Adrenal gland (tissue), 12 donors: ENCODE data around the gene FLRT1. TPM values are rescaled to one million over a fixed set of nuclear protein-coding genes. Genes with fewer than 3 reads are reported as not detected.

Experiments
- DNase-seq, 7 donors: peaks; one replicate each; pipeline ENCODE4 v3.0.0-alpha.2; 2019 to 2020
- H3K27ac ChIP-seq, 5 donors: fragments of 200-600 bp; sonication (generic) in 4 of 5; 1 replicate in 3 of 5; 2 replicates in 2 of 5; pipeline versions ENCODE4 v1.5.1 to v1.8.0; 2016 to 2020; ENCODE audit warnings: mild to moderate bottlenecking in 1 of 5
- H3K27me3 ChIP-seq: fragments of 200-600 bp; 2 replicates; pipeline ENCODE4 v1.8.0; 2021
- H3K36me3 ChIP-seq, 2 donors: fragments of 200-600 bp; replicated peaks in 1 of 2; 1 replicate in 1 of 2; 2 replicates in 1 of 2; pipeline versions ENCODE4 v1.5.1 to v1.8.0; 2018 to 2022
- H3K4me1 ChIP-seq, 2 donors: fragments of 200-600 bp; replicated peaks in 1 of 2; 1 replicate in 1 of 2; 2 replicates in 1 of 2; pipeline versions ENCODE4 v1.5.1 to v1.8.0; 2018 to 2021
- H3K4me3 ChIP-seq, 4 donors: fragments of 200-600 bp; sonication (generic) in 3 of 4; one replicate each; pipeline ENCODE4 v1.5.1; 2016 to 2018
- H3K9me3 ChIP-seq, 3 donors: fragments of 200-600 bp; sonication (generic) in 1 of 3; replicated peaks in 1 of 3; 1 replicate in 2 of 3; 2 replicates in 1 of 3; pipeline versions ENCODE4 v1.5.1 to v1.8.0; 2016 to 2021
- POLR2A ChIP-seq, 2 donors: fragments of 450-650 bp; IDR thresholded peaks; one replicate each; pipeline ENCODE4 v1.6.1; 2017; ENCODE audit warnings: antibody characterized with exemption in 2 of 2, mild to moderate bottlenecking in 2 of 2, moderate library complexity in 1 of 2
- WGBS, 4 donors: extraction: QIAGEN DNeasy Blood & Tissue Kit in 2 of 4; methylation state at CpG; one replicate each; pipeline versions ENCODE4 v1.1.5 to v1.1.7; 2013 to 2017; 5-methylcytosine and 5-hydroxymethylcytosine counted together
- intact Hi-C, 2 donors: fragments of 100-400 bp; cut with DNase I; formaldehyde crosslinking; loops; one replicate each; pipeline versions ENCODE4 v1.14.1 to v1.15.0; 2022 to 2023
- polyA plus RNA-seq, 3 donors: library from polyadenylated mRNA; stranded (reverse); fragments of 200-250 nt in 2 of 3; fragments of 350-450 nt in 1 of 3; fragmentation: Illumina TruSeq in 1 of 3; extraction: RNeasy Lipid Tissue Mini Kit (QIAGEN cat#74804) in 1 of 3; gene quantifications; one replicate each; pipeline ENCODE4 v1.2.3, GENCODE V29; 2013 to 2014
- total RNA-seq, 9 donors: library from RNA; depleted of rRNA in 4 of 9; stranded (reverse); fragments of >200 nt in 4 of 9; fragments of 120-200 nt in 1 of 9; fragmentation: NEBNext Ultra II Directional in 1 of 9; extraction: Animal tissue kit (Norgen Biotek cat#: 25700) in 1 of 9; gene quantifications; one replicate each; pipeline versions ENCODE4 v1.1.0 to v1.2.4, GENCODE V29; 2013 to 2023
- TF ChIP-seq, protein P1 (sequence below), 6 experiments: fragments of 450-650 bp in 4 of 6; fragments of 200-600 bp in 2 of 6; sonication (generic) in 1 of 6; IDR thresholded peaks; 1 replicate in 5 of 6; 2 replicates in 1 of 6; pipeline versions ENCODE4 v1.5.1 to v1.8.0; 2016 to 2021; ENCODE audit warnings: antibody characterized with exemption in 6 of 6, mild to moderate bottlenecking in 2 of 6, moderate library complexity in 1 of 6
- donor health status: healthy with polysubstance abuse.
- donor health status: Bipolar disorder and iron deficiency.
- donor health status: DM: yes; HTN: yes; CAD: no.
- donor health status: DM: no; HTN: no; CAD: no.
- donor health status: DM: no; HTN: no; CAD: no.
- donor health status: DM: yes; HTN: yes; CAD: no.

The FLRT1 gene
- total and polyA plus RNA-seq, 12 donors: 0.33 to 11.1 (median 3.2) TPM; not detected in 4

- DNase-seq: no peak
- intact Hi-C loops: no loop called here
- WGBS, 4 donors: 78 to 90% (median 89%) methylated on average over 2 to 12 of the region's 12 CpGs
- no peaks in the 10 kb centered on the region for H3K36me3 ChIP-seq
- H3K27me3 ChIP-seq: no peaks in the 10 kb centered on the region
- H3K9me3 ChIP-seq: no peaks in the 10 kb centered on the region
- no peak for TF ChIP-seq POLR2A (IDR thresholded peaks at IDR 0.05)
- TF ChIP-seq, protein P1, sequence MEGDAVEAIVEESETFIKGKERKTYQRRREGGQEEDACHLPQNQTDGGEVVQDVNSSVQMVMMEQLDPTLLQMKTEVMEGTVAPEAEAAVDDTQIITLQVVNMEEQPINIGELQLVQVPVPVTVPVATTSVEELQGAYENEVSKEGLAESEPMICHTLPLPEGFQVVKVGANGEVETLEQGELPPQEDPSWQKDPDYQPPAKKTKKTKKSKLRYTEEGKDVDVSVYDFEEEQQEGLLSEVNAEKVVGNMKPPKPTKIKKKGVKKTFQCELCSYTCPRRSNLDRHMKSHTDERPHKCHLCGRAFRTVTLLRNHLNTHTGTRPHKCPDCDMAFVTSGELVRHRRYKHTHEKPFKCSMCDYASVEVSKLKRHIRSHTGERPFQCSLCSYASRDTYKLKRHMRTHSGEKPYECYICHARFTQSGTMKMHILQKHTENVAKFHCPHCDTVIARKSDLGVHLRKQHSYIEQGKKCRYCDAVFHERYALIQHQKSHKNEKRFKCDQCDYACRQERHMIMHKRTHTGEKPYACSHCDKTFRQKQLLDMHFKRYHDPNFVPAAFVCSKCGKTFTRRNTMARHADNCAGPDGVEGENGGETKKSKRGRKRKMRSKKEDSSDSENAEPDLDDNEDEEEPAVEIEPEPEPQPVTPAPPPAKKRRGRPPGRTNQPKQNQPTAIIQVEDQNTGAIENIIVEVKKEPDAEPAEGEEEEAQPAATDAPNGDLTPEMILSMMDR (IDR thresholded peaks at IDR 0.05): no peak
- no peak overlapping the region for H3K4me3 ChIP-seq
- H3K4me1 ChIP-seq: no peaks in the 10 kb centered on the region
- peak overlapping the region in 1 of 5 donors; percentile 41 for H3K27ac ChIP-seq
These were observed 41.9 kb downstream of the FLRT1 start for GRCh38 chr11:64077607-64078006.

- TF ChIP-seq POLR2A (IDR thresholded peaks at IDR 0.05): no peak
- TF ChIP-seq, protein P1 (IDR thresholded peaks at IDR 0.05): no peak
- H3K9me3 ChIP-seq: no peaks in the 10 kb centered on the region
- no peaks in the 10 kb centered on the region for H3K36me3 ChIP-seq
- no peak overlapping the region for H3K4me3 ChIP-seq
- H3K27ac ChIP-seq: no peak overlapping the region
- WGBS, 4 donors: 69 to 88% (median 77%) methylated on average over 10 to 11 of the region's 11 CpGs
- intact Hi-C loops: no loop called here
- no peaks in the 10 kb centered on the region for H3K4me1 ChIP-seq
- peak in 1 of 7 donors; percentile 79 for DNase-seq
- no peaks in the 10 kb centered on the region for H3K27me3 ChIP-seq
These were observed 42.6 kb downstream of the FLRT1 start for GRCh38 chr11:64078284-64078683.

GRCh38 chr11:64078905-64079304 lies 43.2 kb downstream of the FLRT1 start:
- 77 to 89% (median 83%) methylated on average over 11 to 13 of the region's 13 CpGs for WGBS, 4 donors
- Histone ChIP-seq H3K9me3 (no peaks in the 10 kb centered on the region), H3K36me3 (no peaks in the 10 kb centered on the region), H3K27me3 (no peaks in the 10 kb centered on the region), H3K4me3 (no peak overlapping the region), H3K27ac (no peak overlapping the region), H3K4me1 (no peaks in the 10 kb centered on the region)
- intact Hi-C loops: no loop called here
- DNase-seq: no peak
- TF ChIP-seq POLR2A (IDR thresholded peaks at IDR 0.05): no peak
- TF ChIP-seq, protein P1 (IDR thresholded peaks at IDR 0.05): no peak

- no peak for TF ChIP-seq POLR2A (IDR thresholded peaks at IDR 0.05)
- TF ChIP-seq, protein P1 (IDR thresholded peaks at IDR 0.05): no peak
- WGBS, 4 donors: 92 to 93% (median 92%) methylated on average over 10 of the region's 10 CpGs
- Histone ChIP-seq H3K27me3 (no peaks in the 10 kb centered on the region), H3K36me3 (no peaks in the 10 kb centered on the region), H3K27ac (no peak overlapping the region), H3K4me1 (no peaks in the 10 kb centered on the region), H3K9me3 (no peaks in the 10 kb centered on the region), H3K4me3 (no peak overlapping the region)
- DNase-seq: no peak
- intact Hi-C loops: no loop called here
These were observed 44.7 kb downstream of the FLRT1 start for GRCh38 chr11:64080390-64080789.
